ACC112 (cell line): ENCODE measurements around the gene C17orf67.

Source experiments
- H2AFZ ChIP-seq: fragments of 200-600 bp; sonication (generic); one replicate; pipeline ENCODE4 v1.6.0; 2017; ENCODE audit warnings: antibody characterized with exemption, low read length; ENCODE audit not compliant: unreplicated experiment
- H3K27ac ChIP-seq: fragments of 200-600 bp; sonication (generic); 2 replicates; pipeline ENCODE4 v1.5.1; 2014; ENCODE audit warnings: low read depth, mild to moderate bottlenecking, antibody characterized with exemption, low read length, moderate library complexity
- H3K27me3 ChIP-seq: fragments of 200-600 bp; sonication (generic); 2 replicates; pipeline ENCODE4 v1.6.1; 2014; ENCODE audit warnings: mild to moderate bottlenecking, antibody characterized with exemption, low read length, moderate library complexity, mixed read lengths; ENCODE audit not compliant: insufficient read depth
- H3K36me3 ChIP-seq: fragments of 200-600 bp; sonication (generic); 2 replicates; pipeline ENCODE4 v1.6.1; 2016; ENCODE audit warnings: mild to moderate bottlenecking, antibody characterized with exemption, low read length, moderate library complexity, mixed read lengths; ENCODE audit not compliant: insufficient read depth
- H3K4me1 ChIP-seq: fragments of 200-600 bp; sonication (generic); one replicate; pipeline ENCODE4 v1.6.1; 2016; ENCODE audit warnings: low read length, mixed read lengths; ENCODE audit not compliant: insufficient read depth, unreplicated experiment, control insufficient read depth
- H3K4me3 ChIP-seq: fragments of 200-600 bp; sonication (generic); 2 replicates; pipeline ENCODE4 v1.5.1; 2014; ENCODE audit warnings: mild to moderate bottlenecking, low read depth, low read length
- H3K79me2 ChIP-seq: fragments of 200-600 bp; sonication (generic); one replicate; pipeline ENCODE4 v1.6.0; 2016; ENCODE audit warnings: low read length; ENCODE audit not compliant: control insufficient read depth, unreplicated experiment, insufficient read depth

The C17orf67 gene

DNA sequence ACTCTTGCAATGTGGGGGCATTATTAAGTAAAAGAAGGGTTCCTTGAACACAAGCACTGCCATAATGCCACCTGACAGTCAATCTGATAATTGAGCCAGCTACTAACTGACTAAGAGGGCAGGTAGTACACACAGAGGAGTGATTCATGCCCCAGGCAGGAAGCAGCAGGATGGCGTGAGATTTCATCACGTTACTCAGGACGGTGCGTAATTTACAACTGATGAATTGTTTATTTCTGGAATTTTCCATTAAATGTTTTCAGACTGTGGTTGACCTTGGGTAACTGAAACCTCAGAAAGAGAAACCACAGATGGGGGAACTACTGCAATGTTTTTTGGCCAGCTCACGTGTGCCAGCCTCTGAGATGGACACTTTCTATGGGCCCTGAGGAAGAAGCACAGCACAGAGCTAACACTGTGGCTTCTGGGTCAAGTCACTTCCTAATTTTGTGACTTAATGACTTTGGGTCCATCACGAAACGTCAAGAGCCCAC is 46.7 kb downstream of the C17orf67 start:
- peaks cover 13% of the 10 kb centered on the region for H3K4me1 ChIP-seq
- H2AFZ ChIP-seq: no peak overlapping the region
- H3K27me3 ChIP-seq: peaks cover 4% of the 10 kb centered on the region; the same call in 1 of the 2 replicates
- H3K79me2 ChIP-seq: no peaks in the 10 kb centered on the region
- H3K4me3 ChIP-seq: no peak overlapping the region
- no peaks in the 10 kb centered on the region for H3K36me3 ChIP-seq
- H3K27ac ChIP-seq: peak overlapping the region; percentile 29; the same call in 1 of the 2 replicates

DNA sequence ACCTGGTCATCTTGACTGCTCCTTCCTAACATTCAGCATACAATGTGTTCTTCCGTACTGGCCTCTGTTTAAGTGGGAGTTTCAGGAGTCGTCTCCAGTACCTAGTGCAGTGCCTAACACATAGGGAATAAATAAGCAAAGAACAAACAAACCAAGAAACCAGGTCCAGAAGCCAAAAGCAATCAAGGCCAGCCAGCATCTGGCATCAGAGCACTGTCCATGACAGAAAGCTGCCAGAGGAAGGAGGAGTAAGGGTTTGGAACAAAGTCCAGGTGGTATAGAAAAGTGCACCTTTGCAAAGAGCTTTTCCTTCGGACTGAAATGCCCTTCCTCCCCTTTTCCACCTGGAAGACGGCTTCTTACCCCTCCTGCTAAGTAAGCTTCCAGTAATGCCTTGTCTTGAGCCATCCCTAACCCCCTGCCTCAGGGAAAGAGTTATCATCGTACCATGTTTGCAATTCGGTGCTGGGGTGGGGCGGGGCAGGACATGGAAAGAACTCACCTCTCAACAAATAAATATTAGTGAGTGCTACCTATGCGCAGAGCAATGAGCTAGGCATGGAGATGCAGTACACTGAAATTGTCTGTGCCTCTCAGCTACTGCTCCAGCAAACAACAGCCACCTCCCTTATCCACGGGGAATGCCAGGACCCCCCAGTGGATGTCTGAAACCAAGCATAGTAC is 47.6 kb downstream of the C17orf67 start:
- no peaks in the 10 kb centered on the region for H3K36me3 ChIP-seq
- peaks cover 13% of the 10 kb centered on the region for H3K4me1 ChIP-seq
- peaks cover 7% of the 10 kb centered on the region for H3K27me3 ChIP-seq
- no peak overlapping the region for H3K27ac ChIP-seq
- H3K4me3 ChIP-seq: no peak overlapping the region
- H3K79me2 ChIP-seq: no peaks in the 10 kb centered on the region
- H2AFZ ChIP-seq: no peak overlapping the region

DNA sequence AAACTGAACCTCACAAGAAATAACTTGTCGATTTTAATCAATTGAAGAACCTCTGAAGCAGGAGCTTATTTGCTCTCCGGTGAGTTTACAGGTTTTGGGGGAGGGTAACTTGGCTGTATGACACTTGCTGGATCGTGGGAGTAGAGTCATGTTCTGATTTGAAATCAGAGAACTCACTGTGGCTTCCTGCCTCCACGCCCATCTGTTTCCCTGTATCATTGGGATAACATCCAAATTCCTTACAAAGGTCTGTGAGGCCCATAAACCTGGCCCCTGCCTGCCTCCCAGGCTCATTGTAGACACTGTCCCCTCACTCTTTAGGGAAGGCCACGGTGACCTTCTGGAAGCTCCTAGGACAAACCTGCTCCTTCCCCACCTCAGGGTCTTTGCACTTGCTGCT is 48.3 kb downstream of the C17orf67 start:
- H3K79me2 ChIP-seq: no peaks in the 10 kb centered on the region
- no peak overlapping the region for H2AFZ ChIP-seq
- H3K27ac ChIP-seq: no peak overlapping the region
- H3K4me1 ChIP-seq: peaks cover 13% of the 10 kb centered on the region
- no peak overlapping the region for H3K4me3 ChIP-seq
- H3K27me3 ChIP-seq: peaks cover 13% of the 10 kb centered on the region
- H3K36me3 ChIP-seq: no peaks in the 10 kb centered on the region

DNA sequence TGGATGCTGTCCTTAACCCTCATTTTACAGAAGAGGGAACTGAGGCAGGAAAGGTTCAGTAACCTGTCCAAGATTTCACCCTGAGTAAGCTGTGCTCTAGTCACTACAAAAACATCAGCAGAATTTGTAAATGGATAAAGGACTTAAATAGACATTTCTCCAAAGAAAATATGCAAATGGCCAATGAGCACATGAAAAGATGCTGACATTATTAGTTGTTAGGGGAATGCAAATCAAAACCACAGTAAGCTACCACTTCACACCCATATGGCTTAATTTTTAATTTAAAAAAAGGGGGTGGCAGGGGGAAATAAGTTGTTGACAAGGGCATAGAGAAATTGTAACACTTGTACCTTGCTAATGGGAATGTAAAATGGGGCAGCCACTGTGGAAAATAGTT is 51.4 kb downstream of the C17orf67 start:
- H3K27ac ChIP-seq: no peak overlapping the region
- no peak overlapping the region for H2AFZ ChIP-seq
- no peaks in the 10 kb centered on the region for H3K36me3 ChIP-seq
- H3K4me3 ChIP-seq: no peak overlapping the region
- peaks cover 13% of the 10 kb centered on the region for H3K27me3 ChIP-seq
- H3K4me1 ChIP-seq: peaks cover 15% of the 10 kb centered on the region
- no peaks in the 10 kb centered on the region for H3K79me2 ChIP-seq

DNA sequence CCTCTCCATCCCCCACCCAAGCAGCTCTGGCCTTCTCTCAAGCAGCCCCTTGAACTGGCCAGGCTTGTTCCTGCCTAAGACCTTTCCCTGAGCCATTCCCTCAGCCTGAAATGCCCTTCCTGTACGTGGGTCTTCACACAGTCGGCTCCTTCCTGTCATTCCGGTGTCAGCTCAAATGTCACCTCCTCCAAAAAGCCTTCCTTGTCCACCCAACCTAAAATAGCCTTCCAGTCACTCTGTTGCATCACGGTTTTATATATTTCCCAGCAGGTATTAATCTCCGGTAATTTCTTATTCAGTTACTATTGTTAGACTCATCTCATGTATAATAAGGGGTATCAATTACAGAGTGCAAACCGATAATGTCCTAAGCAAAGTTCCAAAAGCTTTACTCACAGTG is 51.8 kb downstream of the C17orf67 start:
- no peaks in the 10 kb centered on the region for H3K79me2 ChIP-seq
- H3K27me3 ChIP-seq: peaks cover 13% of the 10 kb centered on the region
- no peak overlapping the region for H3K27ac ChIP-seq
- H2AFZ ChIP-seq: no peak overlapping the region
- H3K4me1 ChIP-seq: peaks cover 14% of the 10 kb centered on the region
- H3K36me3 ChIP-seq: no peaks in the 10 kb centered on the region
- no peak overlapping the region for H3K4me3 ChIP-seq

DNA sequence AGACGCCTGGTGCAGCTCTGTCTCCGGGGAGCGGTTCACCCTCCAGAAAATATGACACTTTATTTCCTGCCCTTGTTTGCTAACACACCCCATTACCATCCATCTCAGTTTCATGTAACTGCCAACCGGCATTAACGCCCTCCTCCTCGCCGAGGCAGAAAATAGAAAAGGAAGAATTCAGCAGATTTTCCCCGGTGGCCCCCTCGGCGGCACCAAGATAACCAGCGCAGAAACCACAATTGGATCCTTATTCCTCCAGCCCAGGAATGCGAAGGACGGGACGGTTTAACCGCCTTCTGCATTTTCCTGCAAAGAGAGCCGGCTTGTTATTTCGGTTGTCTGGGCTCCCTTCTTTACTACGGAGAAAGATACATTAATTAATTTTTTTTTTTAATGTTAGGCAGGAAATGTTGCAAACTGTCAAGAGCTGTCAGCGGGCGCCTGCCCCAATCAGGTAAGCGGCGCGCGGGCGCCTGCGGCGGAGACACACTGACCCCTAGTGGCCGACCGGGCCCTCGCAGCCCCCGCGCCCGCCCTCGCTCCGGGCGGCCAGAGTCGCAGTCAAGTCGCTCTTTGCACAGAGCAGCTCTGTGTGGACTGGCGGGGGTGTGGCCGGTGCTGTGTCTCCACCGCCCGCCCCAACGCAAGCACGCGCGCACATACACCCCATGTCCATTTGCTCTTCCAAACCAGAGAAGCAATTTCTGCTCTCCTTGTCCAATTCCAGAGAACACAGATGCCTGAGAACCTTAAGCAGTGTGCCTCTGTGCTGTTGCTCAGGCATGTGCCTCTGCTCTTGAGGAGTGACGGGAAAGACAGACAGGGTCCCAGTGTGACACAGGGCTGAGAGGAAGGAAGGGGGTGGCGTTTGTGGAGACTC is 53.6 kb downstream of the C17orf67 start:
- Histone ChIP-seq H2AFZ (peak overlapping the region; percentile 74), H3K36me3 (no peaks in the 10 kb centered on the region), H3K27ac (no peak overlapping the region), H3K79me2 (no peaks in the 10 kb centered on the region), H3K27me3 (peaks cover 13% of the 10 kb centered on the region), H3K4me3 (peak overlapping the region; percentile 75), H3K4me1 (peaks cover 9% of the 10 kb centered on the region)

DNA sequence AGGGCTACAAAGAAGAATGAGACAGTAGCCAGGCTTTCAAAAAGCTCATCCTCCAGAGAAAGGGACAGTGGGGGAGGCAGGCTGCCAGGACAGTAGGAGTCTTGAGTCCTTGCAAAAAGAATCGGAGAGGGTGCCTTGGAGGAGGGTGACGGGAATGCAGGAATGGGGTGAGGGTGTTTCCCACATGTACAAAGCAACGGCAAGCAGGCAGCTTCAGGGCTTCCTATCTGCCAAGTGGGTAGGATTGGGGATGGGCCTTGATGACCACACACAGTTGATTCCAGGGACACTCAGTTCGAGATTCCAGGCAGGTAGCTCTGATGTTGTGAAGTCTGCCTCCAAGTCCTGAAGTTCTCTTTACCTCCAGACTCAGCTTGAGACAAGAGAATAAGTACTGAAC is 54.4 kb downstream of the C17orf67 start:
- Histone ChIP-seq H2AFZ (no peak overlapping the region), H3K27me3 (peaks cover 13% of the 10 kb centered on the region)

DNA sequence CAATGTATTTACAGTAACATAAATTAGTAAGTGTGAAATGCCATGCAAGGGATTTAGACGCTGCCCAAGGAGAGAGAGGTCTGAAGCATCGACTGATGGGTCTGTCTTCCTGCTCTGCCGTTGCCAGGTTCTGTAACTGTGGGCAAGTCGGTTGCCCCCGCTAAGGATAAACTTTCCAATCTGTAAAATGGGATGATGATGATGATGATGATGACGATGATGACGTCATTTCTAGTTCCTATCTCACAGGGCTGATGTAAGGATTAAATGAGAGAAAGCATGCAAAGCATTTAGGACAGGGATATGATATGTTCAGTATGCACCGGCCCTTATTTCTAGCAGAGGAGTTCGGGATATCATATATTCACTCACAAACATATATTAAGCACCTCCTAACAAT is 54.8 kb downstream of the C17orf67 start:
- Histone ChIP-seq H2AFZ (no peak overlapping the region), H3K27me3 (peaks cover 13% of the 10 kb centered on the region), H3K79me2 (no peaks in the 10 kb centered on the region), H3K36me3 (no peaks in the 10 kb centered on the region), H3K4me3 (no peak overlapping the region), H3K27ac (no peak overlapping the region), H3K4me1 (peaks cover 8% of the 10 kb centered on the region)

More for the DNA sequence above, 54.4 kb downstream of the C17orf67 start:
- Histone ChIP-seq H3K4me1 (peaks cover 8% of the 10 kb centered on the region), H3K79me2 (no peaks in the 10 kb centered on the region), H3K36me3 (no peaks in the 10 kb centered on the region), H3K27ac (no peak overlapping the region), H3K4me3 (peak overlapping the region; percentile 75; the same call in 1 of the 2 replicates)

DNA sequence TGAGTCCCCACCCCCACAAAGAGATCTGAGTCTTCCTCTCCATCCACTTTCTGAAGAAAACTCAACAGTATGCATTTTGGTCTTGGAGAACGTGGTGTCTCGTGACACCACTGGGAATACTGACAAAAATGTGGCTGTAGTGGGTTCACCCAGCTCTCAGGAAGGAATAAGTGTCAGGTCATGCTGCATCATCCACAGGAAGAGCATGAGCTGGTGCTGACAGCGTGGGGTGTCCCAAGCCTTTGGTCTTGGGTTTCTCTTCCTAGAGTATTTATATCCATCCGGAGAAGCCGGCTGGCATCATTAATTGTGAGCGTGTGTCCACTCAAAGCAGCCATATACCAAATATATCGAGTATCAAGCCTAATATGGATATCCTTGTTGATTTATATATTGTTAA is 55.9 kb downstream of the C17orf67 start:
- Histone ChIP-seq H3K4me3 (no peak overlapping the region), H3K36me3 (no peaks in the 10 kb centered on the region), H3K27me3 (peaks cover 22% of the 10 kb centered on the region), H2AFZ (no peak overlapping the region), H3K79me2 (no peaks in the 10 kb centered on the region), H3K27ac (no peak overlapping the region), H3K4me1 (peaks cover 8% of the 10 kb centered on the region)

DNA sequence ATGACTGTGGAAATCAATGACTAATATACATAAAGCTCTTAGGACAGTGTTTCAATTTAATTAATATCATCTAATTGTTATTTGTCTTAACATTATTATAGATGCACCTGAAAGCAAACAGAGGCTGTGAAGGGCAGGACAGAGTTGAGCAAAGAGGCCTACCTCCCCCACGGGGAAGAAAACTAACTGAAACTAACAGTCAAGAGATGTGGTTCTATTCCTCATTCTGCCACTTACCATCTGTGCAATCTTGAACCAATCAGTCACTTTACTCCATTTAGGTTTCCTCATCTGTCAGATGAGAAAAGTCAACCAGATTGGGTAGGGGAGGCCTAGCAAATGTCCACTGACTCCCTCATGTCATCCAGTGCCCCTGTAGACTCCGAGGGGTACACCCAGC is 59.1 kb downstream of the C17orf67 start:
- Histone ChIP-seq H3K4me3 (no peak overlapping the region), H3K4me1 (peaks cover 4% of the 10 kb centered on the region), H3K36me3 (no peaks in the 10 kb centered on the region), H3K27ac (no peak overlapping the region), H3K79me2 (no peaks in the 10 kb centered on the region), H2AFZ (no peak overlapping the region), H3K27me3 (peaks cover 34% of the 10 kb centered on the region)
